HepG2 (cell line): ENCODE measurements around the gene KDM2B.

ENCODE experiments used
- ARHGAP35 ChIP-seq: sonication (generic); formaldehyde crosslinking; IDR thresholded peaks from 2 replicates; pipeline ENCODE4 v1.9.0; 2022; ENCODE audit warnings: mild to moderate bottlenecking, inconsistent platforms, moderate library complexity, missing genetic modification reagents, borderline replicate concordance
- ATF7-NPFF ChIP-seq: sonication (generic); formaldehyde crosslinking; IDR thresholded peaks from 2 replicates; pipeline ENCODE4 v1.8.1; 2023; ENCODE audit warnings: mild to moderate bottlenecking, low read depth, missing genetic modification reagents, moderate library complexity
- BHLHE40 ChIP-seq: IDR thresholded peaks from 2 replicates; pipeline ENCODE4 v1.6.1; 2011; ENCODE audit warnings: low read length, improper control_type of control experiment
- CEBPB ChIP-seq: IDR thresholded peaks from 2 replicates; pipeline ENCODE4 v1.6.1; 2011; ENCODE audit warnings: low read depth, low read length, improper control_type of control experiment, borderline replicate concordance
- CTCF ChIP-seq: sonication (generic); formaldehyde crosslinking; IDR thresholded peaks from 2 replicates; pipeline ENCODE4 v1.5.0; 2020; ENCODE audit warnings: mild to moderate bottlenecking, missing genetic modification reagents, moderate library complexity
- HCFC1 ChIP-seq: fragments of 150-350 bp; IDR thresholded peaks from 2 replicates; pipeline ENCODE4 v1.6.1; 2014; ENCODE audit warnings: low read depth, low read length
- SP1 ChIP-seq, 2 experiments: fragments of 450-650 bp in 1 of 2; sonication (generic) in 1 of 2; formaldehyde crosslinking in 1 of 2; IDR thresholded peaks; 2 replicates each; pipeline versions ENCODE4 v1.4.0 to v1.6.1; 2016 to 2020; ENCODE audit warnings: missing genetic modification reagents in 1 of 2
- YEATS2 ChIP-seq: sonication (generic); formaldehyde crosslinking; IDR thresholded peaks from 2 replicates; pipeline ENCODE4 v1.4.0; 2020; ENCODE audit warnings: missing genetic modification reagents, borderline replicate concordance
- ZXDC ChIP-seq: sonication (generic); formaldehyde crosslinking; IDR thresholded peaks from 2 replicates; pipeline ENCODE4 v1.5.0; 2020; ENCODE audit warnings: mild to moderate bottlenecking, missing genetic modification reagents

GRCh38 chr12:121507984-121508383 is 72.8 kb downstream of the KDM2B start:
- no peak for TF ChIP-seq HCFC1
- no peak for TF ChIP-seq BHLHE40
- no peak for TF ChIP-seq ZXDC
- no peak for TF ChIP-seq YEATS2 (CRISPR knock-in tag)
- TF ChIP-seq CTCF: no peak
- TF ChIP-seq ATF7-NPFF (CRISPR knock-in tag): no peak
- TF ChIP-seq CEBPB: no peak
- no peak for TF ChIP-seq ARHGAP35 (CRISPR knock-in tag)
- no peak for TF ChIP-seq SP1 (IDR thresholded peaks at IDR 0.05)
- no peak for TF ChIP-seq SP1 (CRISPR knock-in tag; IDR thresholded peaks at IDR 0.05)
